Motor neuron (in vitro differentiated cells): ENCODE measurements around the gene RELN. TPM values are rescaled to one million over a fixed set of nuclear protein-coding genes. Genes with fewer than 3 reads are reported as not detected.
A peak's percentile ranks its signal among the peaks of the same experiment; 100 is the strongest.

Experiments
- ATAC-seq, 8 experiments: fragments of 200-7000 bp; cut with Tn5 transposase; replicated peaks in 6 of 8; 2 replicates each; pipeline ENCODE4 v1.8.0; 2021; ENCODE audit warnings: mild to moderate bottlenecking in 8 of 8, moderate library complexity in 8 of 8
- H3K27ac ChIP-seq, 2 donors: fragments of 250-450 bp; sonication (Bioruptor Pico); 2 replicates each; pipeline ENCODE4 v1.9.0; 2021; ENCODE audit warnings: antibody characterized with exemption in 2 of 2, mild to moderate bottlenecking in 2 of 2, moderate library complexity in 1 of 2
- H3K4me1 ChIP-seq, 2 donors: fragments of 250-450 bp; sonication (Bioruptor Pico); replicated peaks in 1 of 2; 2 replicates each; pipeline ENCODE4 v1.6.1; 2021; ENCODE audit warnings: antibody characterized with exemption in 2 of 2, mild to moderate bottlenecking in 2 of 2, moderate library complexity in 1 of 2
- H3K4me3 ChIP-seq, 5 donors: fragments of 250-450 bp; sonication (Bioruptor Pico); 2 replicates each; pipeline ENCODE4 v1.9.0; 2021; ENCODE audit warnings: antibody characterized with exemption in 5 of 5, mild to moderate bottlenecking in 5 of 5, moderate library complexity in 4 of 5
- WGBS, 10 experiments: fragments of 450-650 bp; shearing (Covaris generic); methylation state at CpG; one replicate each; pipeline ENCODE4 v1.0.0; 2022; 5-methylcytosine and 5-hydroxymethylcytosine counted together
- in situ Hi-C, 9 experiments: fragments of 400-800 bp; cut with MboI; loops; one replicate each; pipeline ENCODE4 v1.15.0; 2021; ENCODE audit warnings: low sequenced_read_pairs in 9 of 9, low pct_unique_long_range_greater_than_20kb in 2 of 9; ENCODE audit not compliant: unreplicated experiment in 9 of 9
- total RNA-seq, 8 experiments: library from RNA; unstranded; fragments of 300-600 nt; gene quantifications; 2 replicates each; pipeline versions ENCODE4 v1.2.3 to v1.2.4, GENCODE V29; 2022

The RELN gene
- total RNA-seq, 8 experiments from 2014 or later = 0.36 to 72.9 (median 35.2) TPM

DNA sequence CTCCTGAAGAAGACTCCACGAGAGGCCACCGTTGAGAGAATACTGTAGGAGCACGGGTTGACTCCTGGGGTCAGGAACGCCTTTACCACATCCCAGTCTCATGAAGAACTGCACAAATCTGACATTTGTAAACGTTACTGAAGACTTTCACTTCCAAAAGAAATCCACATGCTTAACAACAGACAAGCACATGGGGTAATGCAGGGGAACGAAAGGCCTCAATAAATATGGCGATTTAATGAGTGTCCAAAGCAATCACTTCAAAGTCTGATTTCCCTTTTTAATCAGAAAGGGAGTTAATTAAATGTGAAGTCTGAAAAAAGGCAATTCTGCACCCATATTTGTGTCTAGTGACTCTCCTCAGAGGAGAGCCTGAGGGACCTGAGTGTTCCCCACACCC lies 449.1 kb downstream of the RELN start:
- H3K27ac ChIP-seq = no peak overlapping the region
- no peak for ATAC-seq
- 0 to 91% (median 83%) methylated on average over 1 to 5 of the region's 7 CpGs; no CpG with 5 or more reads in 1 of the 10 experiments for WGBS, 10 experiments
- in situ Hi-C loops = no loop called here
- H3K4me3 ChIP-seq = no peak overlapping the region
- H3K4me1 ChIP-seq = no peaks in the 10 kb centered on the region

DNA sequence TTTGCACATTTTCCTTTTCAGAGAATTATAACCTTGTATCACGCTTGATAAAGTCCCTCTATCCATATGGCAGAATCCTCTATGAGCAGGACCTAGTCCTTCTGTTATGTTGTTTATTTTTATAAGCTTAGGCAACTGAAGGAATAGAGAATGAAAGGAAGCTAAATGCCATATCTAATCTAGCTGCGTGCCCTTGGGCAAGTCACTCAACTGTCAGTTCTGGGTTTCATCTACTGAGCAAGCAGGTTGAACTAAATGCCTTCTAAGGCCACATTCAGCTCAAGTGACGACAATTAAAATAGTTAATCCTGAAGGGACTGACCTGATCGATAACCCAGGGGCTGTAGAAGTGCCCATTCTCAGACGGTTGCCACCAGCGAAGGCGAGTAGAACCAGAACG lies 449.6 kb downstream of the RELN start:
- no peak for ATAC-seq
- no peaks in the 10 kb centered on the region for H3K4me1 ChIP-seq
- in situ Hi-C loops = no loop called here
- H3K4me3 ChIP-seq = no peak overlapping the region
- WGBS, 10 experiments = 14 to 100% (median 97%) methylated on average over 1 to 8 of the region's 8 CpGs; no CpG with 5 or more reads in 2 of the 10 experiments
- H3K27ac ChIP-seq = no peak overlapping the region

DNA sequence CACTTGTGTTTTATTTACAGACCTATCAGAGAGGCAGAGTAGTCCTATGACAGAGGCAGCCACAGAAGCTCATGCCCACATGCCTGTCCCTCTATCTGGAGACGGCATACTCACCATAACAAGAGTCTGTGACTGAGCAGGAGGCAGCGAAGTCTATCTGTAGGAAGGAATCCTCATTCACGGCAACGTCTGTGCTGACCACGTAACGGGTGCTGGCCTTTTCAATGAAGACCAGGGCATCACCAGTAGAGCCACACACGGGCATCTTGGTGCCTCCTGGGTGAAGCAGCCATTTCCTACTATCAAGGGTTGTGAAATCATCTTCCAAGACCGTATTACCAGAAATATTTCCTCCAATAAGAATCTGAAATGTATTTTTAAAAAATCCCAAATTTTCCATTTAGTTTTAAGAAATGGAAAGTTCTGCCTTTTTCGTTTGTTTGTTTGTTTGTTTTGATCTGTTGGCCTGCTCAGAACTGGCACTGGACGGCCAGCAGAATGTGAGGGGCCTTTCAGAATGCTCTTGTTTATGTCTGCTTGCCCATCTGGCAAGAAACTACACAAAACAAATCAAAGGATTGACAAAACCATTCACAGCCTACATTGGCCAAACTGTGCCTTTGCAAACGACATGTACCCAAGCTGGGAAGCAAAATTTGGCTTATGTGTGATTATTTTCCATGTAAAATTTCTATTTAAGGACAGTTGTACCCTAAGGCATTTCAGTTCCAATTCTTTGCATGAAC lies 450.3 kb downstream of the RELN start:
- in situ Hi-C loops = no loop called here
- ATAC-seq = no peak
- Histone ChIP-seq H3K4me3 (no peak overlapping the region), H3K27ac (no peak overlapping the region), H3K4me1 (no peaks in the 10 kb centered on the region)
- 5 to 100% (median 79%) methylated on average over 1 to 10 of the region's 11 CpGs; no CpG with 5 or more reads in 1 of the 10 experiments for WGBS, 10 experiments

DNA sequence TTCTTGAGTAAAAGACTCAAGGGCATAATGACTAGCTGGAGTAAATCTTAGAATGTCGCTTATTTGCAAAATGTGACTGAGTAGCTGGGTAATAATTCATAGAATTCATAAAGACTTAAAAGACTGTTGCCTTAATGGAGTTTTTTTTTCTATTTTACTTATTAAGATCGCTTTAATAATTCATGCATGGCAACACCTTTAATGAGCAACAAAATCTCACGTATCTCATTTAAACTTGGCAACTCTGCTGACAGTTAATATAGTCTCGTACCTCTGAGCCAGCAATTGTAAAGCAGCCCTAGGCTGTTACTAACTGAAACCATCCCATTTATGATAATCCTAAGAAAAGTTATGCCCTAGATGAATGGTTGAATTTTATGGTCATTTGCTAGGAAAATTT lies 455.7 kb downstream of the RELN start:
- 0 to 100% (median 84%) methylated on average over 1 to 4 of the region's 4 CpGs; no CpG with 5 or more reads in 1 of the 10 experiments for WGBS, 10 experiments
- Histone ChIP-seq H3K27ac (no peak overlapping the region), H3K4me1 (no peaks in the 10 kb centered on the region), H3K4me3 (no peak overlapping the region)
- in situ Hi-C loops = no loop called here
- ATAC-seq = peak in 1 of 8 experiments; percentile 44

DNA sequence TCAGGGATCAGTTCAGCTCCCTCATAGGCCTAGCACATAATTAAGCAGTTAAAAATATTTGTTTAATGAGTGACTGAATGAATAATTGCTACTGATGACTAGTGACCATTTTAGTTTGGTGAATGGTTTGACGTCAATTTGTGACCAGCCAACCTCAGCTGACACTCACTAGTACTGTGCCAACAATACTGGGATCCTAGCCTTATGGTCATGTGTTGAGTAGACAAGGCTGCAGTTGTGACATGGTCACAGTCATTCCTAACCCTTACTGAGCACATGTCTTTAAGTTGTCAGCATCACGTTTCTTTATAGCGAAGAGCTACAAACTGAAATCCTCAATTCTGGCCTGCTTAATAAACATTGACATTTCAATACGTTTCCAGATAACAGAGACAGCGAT lies 456.5 kb downstream of the RELN start:
- ATAC-seq = no peak
- in situ Hi-C loops = no loop called here
- H3K4me1 ChIP-seq = no peaks in the 10 kb centered on the region
- H3K4me3 ChIP-seq = no peak overlapping the region
- 8 to 94% (median 85%) methylated on average over 1 to 5 of the region's 5 CpGs for WGBS, 10 experiments
- H3K27ac ChIP-seq = no peak overlapping the region

- no peak overlapping the region for H3K4me3 ChIP-seq
- in situ Hi-C loops = no loop called here
- no peak for ATAC-seq
- H3K27ac ChIP-seq = no peak overlapping the region
- H3K4me1 ChIP-seq = peaks cover 0 to 2% of the 10 kb centered on the region in 2 donors
- WGBS, 10 experiments = 0 to 100% (median 71%) methylated on average over 1 to 2 of the region's 2 CpGs
These were observed 461.3 kb downstream of the RELN start for GRCh38 chr7:103528152-103528551.

GRCh38 chr7:103525937-103526336 lies 463.5 kb downstream of the RELN start:
- no peak overlapping the region for H3K27ac ChIP-seq
- peaks cover 0 to 2% of the 10 kb centered on the region in 2 donors for H3K4me1 ChIP-seq
- in situ Hi-C loops = no loop called here
- WGBS, 10 experiments = 0 to 100% (median 60%) methylated on average over 1 of the region's 1 CpG; no CpG with 5 or more reads in 3 of the 10 experiments
- H3K4me3 ChIP-seq = no peak overlapping the region
- ATAC-seq = peak in 1 of 8 experiments; percentile 53

DNA sequence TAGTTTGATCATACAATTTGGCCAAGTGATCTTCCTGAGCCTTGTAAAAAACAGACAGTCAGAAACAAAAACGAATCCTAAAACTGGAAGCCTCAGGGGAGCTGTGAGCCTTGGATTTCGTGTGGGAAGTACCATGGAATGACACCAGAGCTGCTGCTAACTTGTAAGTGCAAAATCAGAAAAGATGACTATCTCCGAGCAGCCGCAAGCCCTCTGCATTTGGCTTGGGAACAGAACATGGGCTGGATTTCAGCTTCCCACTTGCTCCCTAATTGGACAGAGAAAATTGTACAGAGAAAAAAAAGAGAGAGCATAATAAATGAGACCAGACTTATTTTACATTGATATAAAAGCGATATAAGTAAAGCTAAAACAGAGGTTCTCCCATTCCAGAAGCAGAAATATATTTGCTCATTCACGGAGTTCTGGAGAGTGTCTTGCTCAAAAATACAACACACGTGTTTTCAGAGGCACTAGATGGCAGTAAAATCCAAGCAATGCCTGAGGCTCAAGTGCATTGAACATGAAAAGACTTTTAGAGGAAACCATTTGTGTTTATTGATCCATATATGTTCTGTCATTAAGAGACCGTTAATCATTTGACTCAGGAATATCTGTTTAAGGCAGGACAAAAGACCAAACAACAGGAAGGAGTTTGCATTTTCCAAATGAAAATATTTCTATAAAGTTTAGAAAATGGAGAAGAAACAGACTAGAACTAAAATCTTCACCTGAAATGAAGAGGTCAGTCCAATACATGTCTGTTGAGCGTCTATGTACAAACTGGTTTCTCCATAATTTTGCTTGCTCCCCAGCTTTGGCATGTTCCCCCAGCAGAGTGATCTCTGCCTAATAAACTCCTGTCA lies 465.2 kb downstream of the RELN start:
- H3K27ac ChIP-seq = no peak overlapping the region
- 0 to 72% (median 41%) methylated on average over 2 to 9 of the region's 9 CpGs for WGBS, 10 experiments
- H3K4me3 ChIP-seq = no peak overlapping the region
- peak in 6 of 8 experiments; percentile 48 to 88 (median 57) for ATAC-seq
- in situ Hi-C loops = no loop called here
- H3K4me1 ChIP-seq = peaks cover 0 to 2% of the 10 kb centered on the region in 2 donors

- in situ Hi-C loops = no loop called here
- 40 to 76% (median 45%) methylated on average over 1 to 6 of the region's 6 CpGs; no CpG with 5 or more reads in 3 of the 10 experiments for WGBS, 10 experiments
- ATAC-seq = no peak
These were observed 467.5 kb downstream of the RELN start for GRCh38 chr7:103521937-103522336.

GRCh38 chr7:103504505-103505135 lies 484.8 kb downstream of the RELN start:
- Histone ChIP-seq H3K4me1 (no peaks in the 10 kb centered on the region), H3K27ac (no peak overlapping the region), H3K4me3 (no peak overlapping the region)
- peak in 4 of 8 experiments; percentile 45 to 66 (median 54) for ATAC-seq
- WGBS, 10 experiments = 54 to 90% (median 60%) methylated on average over 1 to 7 of the region's 13 CpGs; no CpG with 5 or more reads in 5 of the 10 experiments
- in situ Hi-C loops = no loop called here

More at GRCh38 chr7:103521937-103522336, 467.5 kb downstream of the RELN start:
- Histone ChIP-seq H3K4me3 (no peak overlapping the region), H3K27ac (no peak overlapping the region), H3K4me1 (peaks cover 0 to 2% of the 10 kb centered on the region in 2 donors)

GRCh38 chr7:103501206-103501605 lies 488.3 kb downstream of the RELN start:
- 10 to 93% (median 78%) methylated on average over 2 to 4 of the region's 4 CpGs; no CpG with 5 or more reads in 1 of the 10 experiments for WGBS, 10 experiments
- in situ Hi-C loops = no loop called here
- Histone ChIP-seq H3K4me3 (no peak overlapping the region), H3K27ac (no peak overlapping the region), H3K4me1 (no peaks in the 10 kb centered on the region)
- peak in 1 of 8 experiments; percentile 27 for ATAC-seq

- 0 to 100% (median 73%) methylated on average over 1 of the region's 1 CpG for WGBS, 10 experiments
- in situ Hi-C loops = no loop called here
- no peak overlapping the region for H3K4me3 ChIP-seq
- no peak overlapping the region for H3K27ac ChIP-seq
- ATAC-seq = peak in 3 of 8 experiments; percentile 74 to 94 (median 75)
- no peaks in the 10 kb centered on the region for H3K4me1 ChIP-seq
These were observed 489.5 kb downstream of the RELN start for GRCh38 chr7:103499976-103500375.

GRCh38 chr7:103487419-103487818 lies 502.0 kb downstream of the RELN start:
- Histone ChIP-seq H3K27ac (no peak overlapping the region), H3K4me1 (no peaks in the 10 kb centered on the region), H3K4me3 (no peak overlapping the region)
- in situ Hi-C loops = no loop called here
- ATAC-seq = no peak
- whole genome bisulfite sequencing, 10 experiments = 40 to 95% (median 74%) methylated on average over 1 to 4 of the region's 4 CpGs
